Measurements from ENCODE around the gene KCNMB3.
A peak's percentile ranks its signal among the peaks of the same experiment; 100 is the strongest.

The KCNMB3 gene

GRCh38 chr3:179196098-179196497 lies 54.8 kb downstream of the KCNMB3 start:
- no peak for TF ChIP-seq CTCF (IDR thresholded peaks at IDR 0.05; ENCODE audit: insufficient read depth, low read depth, low read length, missing control alignments)
- H3K4me3 ChIP-seq (ENCODE audit: low read depth, low read length), result no peak overlapping the region
- peak; percentile 62 for DNase-seq (ENCODE audit: low read depth)

GRCh38 chr3:179194931-179195330 lies 56.0 kb downstream of the KCNMB3 start:
- no peak overlapping the region for H3K4me3 ChIP-seq (ENCODE audit: low read depth, low read length)
- no peak for DNase-seq (ENCODE audit: low read depth)
- no peak for TF ChIP-seq CTCF (IDR thresholded peaks at IDR 0.05; ENCODE audit: insufficient read depth, low read depth, low read length, missing control alignments)

Measured in GM12865 (cell line).